ENCODE measurements around the gene FILIP1L. TPM values are rescaled to one million over a fixed set of nuclear protein-coding genes. Genes with fewer than 3 reads are reported as not detected.
"Not testable (repeated sequence)": the region's sequence is repeated elsewhere in the genome, so short reads cannot be mapped to it uniquely, and the experiment has no call there.

The FILIP1L gene
- total RNA-seq, 1 donor from 2014 or later, result 36.3 TPM

DNA sequence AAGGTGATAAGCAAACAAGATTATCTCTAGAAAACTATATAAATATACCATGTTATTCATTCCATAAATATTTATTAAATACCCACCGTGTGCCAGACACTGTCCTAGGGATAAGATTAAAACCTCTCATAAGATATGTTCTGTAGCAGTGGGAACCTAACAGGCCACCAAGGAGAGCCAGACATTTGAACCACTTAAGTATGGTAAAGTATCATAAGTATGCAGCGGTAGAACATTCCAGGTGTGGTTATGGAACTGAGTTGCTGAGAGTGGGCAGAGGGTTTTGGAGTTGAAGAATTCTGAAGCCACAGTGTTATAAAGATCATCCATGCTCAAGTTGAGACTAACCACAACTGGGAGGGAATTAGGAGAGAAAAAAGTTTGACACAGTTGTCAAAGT lies 14.7 kb downstream of the FILIP1L start:
- DNase-seq (ENCODE audit: low read depth in 2 of 2), result no peak

DNA sequence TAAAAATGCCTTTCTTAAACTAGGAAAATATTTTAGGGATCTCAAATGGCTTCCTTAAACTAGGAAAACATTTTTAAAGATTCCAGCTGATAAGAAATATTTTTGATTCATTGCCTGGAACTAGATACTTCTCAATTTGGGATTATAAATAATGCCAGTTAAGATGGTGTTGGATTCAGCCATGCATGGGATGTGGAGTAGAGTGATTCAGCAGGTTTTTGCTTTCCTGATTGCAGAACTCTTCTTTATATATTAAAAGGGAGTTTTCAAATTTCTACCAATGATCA lies 15.6 kb downstream of the FILIP1L start:
- no peak for DNase-seq (ENCODE audit: low read depth in 2 of 2)

DNA sequence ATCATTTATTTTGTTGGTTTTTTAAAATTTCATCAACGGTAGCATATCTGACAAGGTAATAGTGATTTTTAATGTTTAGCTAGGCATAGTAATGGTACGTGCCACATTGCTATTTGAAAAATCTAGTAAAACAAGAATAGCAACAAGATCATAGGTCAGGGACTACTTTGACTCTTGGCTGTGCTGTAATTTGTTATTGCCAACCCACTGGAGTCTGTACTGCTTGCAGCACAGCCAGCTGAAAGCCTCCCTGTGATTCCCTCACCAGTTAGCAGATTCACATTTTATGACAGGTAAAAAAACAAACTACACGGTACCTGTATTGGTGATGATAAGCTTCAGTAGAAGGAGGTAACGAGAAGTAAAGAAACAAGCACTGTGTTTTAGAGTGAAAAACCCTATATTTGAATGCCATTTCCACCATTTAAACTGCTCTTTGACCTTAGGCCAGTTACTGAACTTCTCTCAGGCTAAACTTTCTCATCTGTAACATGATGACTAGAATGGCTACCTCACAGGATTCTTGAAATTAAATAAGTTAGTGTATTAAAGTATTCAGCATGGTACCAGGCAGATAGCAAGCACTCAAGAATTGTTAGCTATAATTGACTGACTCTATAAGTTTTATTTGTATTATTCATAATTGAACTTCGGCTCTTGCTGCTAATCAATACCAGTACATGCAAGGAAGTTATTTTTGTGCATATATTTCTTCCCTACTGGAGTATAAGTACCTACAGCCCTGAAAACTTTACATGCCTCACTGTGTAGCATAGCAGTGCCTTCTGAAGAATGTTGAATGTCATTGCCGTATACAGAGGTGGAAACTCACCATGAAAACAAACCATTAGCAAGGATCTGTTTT lies 16.1 kb downstream of the FILIP1L start:
- peak in 1 of 2 donors; percentile 72 for DNase-seq (ENCODE audit: low read depth in 2 of 2)

DNA sequence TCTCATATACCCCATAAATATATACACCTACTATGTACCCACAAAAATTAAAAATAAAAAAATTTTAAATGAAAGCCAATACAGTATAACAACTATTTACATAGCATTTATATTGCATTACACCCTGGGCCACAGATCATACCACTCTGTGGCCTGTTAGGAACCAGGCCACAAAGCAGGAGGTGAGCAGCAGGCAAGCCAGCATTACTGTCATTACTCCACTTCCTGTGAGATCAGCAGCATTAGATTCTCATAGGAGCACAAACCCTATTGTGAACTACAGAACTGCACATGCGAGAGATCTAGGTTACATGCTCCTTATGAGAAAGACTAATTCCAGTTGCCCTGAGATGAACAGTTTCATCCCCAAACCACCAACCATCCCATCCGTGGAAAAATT lies 17.4 kb downstream of the FILIP1L start:
- peak; percentile 19 to 26 for DNase-seq (ENCODE audit: low read depth in 2 of 2)

DNA sequence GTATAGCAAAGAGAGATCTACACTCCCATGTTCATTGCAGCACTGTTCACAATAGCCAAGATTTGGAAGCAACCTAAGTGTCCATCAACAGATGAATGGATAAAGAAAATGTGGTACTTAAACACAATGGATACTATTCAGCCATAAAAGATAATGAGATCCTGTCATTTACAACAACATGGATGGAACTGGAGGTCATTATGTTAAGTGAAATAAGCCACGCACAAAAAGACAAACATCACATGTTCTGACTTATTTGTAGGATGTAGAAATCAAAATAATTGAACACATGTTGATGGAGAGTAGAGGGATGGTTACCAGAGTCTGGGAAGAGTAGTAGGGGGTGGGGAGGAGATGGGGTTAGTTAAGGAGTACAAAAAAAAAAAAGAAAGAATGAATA lies 18.0 kb downstream of the FILIP1L start:
- DNase-seq (ENCODE audit: low read depth in 2 of 2), result not testable (repeated sequence)

DNA sequence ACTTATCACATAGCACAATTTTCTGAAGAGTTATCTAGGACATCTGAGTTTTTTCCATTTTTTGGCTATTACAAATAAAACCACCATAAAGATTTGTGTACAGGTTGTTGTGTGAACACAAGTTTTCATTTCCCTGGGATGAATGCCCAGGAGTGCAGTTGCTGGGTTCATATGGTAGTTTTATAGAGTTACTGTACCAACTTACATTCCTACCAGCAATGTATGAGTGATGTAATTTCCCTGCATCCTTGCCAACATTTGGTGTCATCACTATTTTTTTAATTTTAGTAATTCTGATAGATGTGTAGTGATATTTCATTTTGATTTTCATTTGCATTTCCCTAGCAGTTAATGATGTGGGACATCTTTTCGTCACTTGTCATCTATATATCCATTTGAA lies 20.5 kb downstream of the FILIP1L start:
- peak; percentile 55 to 74 for DNase-seq (ENCODE audit: low read depth in 2 of 2)

DNA sequence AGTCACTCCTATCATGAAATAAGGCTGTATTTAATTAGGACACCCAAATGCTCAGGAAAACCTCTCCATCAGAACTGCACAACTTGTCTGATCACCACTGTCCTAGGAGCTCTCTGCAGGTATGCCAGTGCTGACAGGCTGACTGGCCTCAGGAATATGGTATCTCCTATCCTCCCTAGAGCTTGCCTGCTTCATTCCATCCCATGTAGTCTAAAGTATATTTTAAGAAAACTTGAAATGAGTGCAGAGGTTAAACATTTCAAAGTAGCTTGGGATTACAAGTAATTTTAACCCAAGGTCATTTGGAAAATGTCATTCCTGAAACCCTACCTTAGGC lies 23.7 kb downstream of the FILIP1L start:
- DNase-seq (ENCODE audit: low read depth in 2 of 2), result no peak

DNA sequence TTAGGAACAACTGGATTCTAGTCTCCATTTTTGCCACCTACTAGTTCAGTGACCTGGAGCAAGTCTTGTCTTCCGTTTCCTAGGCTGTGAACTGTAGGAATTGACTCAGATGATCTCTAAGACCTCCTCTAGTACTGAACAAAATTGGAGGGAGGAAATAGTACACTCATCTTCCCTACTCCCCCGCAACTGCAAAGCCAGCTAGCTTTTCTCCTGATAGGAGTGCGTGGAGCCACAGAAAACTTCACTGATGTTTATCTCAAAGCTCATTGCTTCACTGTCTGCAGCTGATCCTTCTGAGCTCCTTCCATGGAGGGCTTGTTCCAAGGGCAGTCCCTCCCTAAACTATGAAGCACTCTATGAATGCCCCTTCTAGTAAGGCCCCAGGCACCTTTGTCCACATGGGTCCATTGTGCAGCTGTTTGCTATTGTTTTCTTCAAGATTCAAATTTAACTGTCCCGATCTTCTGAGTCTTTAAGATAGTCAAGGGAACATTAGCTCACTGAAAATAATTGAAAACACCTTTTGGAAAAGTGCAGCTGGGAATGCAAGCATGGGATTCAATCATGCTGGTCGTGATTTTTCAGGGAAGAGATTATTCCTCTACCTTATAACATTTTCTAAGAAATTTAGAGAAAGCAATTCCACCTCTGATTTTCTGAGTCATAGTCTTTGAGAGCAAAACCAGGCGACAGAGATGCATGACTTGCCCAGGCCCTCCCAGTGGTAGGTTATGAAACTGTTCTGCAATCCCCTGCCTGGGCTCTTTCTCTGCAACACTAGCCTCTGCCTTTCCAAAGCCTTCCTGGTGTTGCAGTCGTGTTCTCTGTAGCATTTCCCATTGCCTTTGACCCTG lies 24.3 kb downstream of the FILIP1L start:
- DNase-seq (ENCODE audit: low read depth in 2 of 2), result peak; percentile 41 to 64

DNA sequence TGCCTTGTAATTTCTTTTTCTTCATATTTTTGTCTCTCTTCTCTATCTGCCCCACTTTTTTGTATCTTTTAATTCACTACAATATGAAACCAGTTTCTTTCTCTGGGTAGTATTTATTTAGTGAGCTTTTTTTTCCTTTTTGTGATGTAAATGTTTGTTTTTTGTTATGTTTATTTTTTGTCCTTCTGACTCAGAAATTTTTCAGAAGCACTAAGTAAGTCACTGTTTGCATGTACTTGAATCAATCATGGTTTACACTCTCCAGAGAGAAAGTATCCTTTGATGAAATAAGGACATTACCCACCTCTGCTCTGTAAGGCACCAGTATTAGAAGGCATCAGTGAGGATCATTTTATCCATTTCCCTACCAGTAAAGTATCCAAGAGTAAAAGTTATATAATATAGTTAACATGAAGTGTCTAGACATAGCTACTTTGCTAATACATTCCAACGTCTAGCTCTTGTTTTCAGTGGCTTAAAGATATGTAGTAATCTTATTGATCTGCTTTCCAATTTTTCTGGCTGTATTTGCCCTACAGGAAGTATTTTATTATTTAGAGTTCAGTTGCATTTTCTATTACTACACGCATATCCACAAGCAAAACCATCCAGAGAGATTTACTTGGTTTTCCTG lies 25.4 kb downstream of the FILIP1L start:
- DNase-seq (ENCODE audit: low read depth in 2 of 2), result no peak

DNA sequence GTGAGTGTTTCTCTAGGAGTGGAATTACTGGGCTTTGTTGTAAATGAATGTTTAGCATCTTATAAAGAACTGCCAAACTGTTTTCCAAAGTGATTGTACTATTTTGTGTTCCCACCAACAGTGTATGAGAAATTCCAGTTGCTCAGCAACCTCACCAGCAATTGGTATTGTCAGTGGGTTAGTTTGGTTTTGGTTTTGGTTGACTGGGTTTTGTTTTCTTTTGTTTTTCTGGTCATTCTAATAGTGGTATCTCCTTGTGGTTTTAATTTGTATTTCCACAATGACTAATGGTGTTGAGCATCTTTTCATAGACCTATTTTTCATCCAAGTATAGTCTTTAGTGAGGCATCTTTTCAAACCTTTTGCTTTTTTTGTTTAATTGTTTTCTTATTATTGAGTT lies 27.1 kb downstream of the FILIP1L start:
- peak; percentile 19 to 31 for DNase-seq (ENCODE audit: low read depth in 2 of 2)

DNA sequence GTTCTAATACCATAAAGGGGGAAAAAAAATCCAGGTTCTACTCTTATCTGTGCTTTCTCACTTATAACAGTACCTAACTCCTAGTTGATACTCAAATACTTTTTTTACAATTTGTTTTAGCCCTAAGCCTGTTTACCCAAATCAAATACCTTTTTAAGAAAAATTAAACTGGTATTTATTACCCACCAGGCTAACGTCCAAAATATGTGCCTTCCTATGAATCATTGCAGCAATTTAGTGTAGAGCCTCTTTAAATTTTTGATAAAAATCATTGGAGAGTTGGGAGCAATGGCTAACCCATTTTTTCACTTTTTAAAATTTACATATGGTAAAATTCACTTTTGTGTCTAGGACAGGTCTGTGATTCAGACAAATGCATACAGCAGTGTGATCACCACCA lies 27.9 kb downstream of the FILIP1L start:
- DNase-seq (ENCODE audit: low read depth in 2 of 2), result no peak

DNA sequence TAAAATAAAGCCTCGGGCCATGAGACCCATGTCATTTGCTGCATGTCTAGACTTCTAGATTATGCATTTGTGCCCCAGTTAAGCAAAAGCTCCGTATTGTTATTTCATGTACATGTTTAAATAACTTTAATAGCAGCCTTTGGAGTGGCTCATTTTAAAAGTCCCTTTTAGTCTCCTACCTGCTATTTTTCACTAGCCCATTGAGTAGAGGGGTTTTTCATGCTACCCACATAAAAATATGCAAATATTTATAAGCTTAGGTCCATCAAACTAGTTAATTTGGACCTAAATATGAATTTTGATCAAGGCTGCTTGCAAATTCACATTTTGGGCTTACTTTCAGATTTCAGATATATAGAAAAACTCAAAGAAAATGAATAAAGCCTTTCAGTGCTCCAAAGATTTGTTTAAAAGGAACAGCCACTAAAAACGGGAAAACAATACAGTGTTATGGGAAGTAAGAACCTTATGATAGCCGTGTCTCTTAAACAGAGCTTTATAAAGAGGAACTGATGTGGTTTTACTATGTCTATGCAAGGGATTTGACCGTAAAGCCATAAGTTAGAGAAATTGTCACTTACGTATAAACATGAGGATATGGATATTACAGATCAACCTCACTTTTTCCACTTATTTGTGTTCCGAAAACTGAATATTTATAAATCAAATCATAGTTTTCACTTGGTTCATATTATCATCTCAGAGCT lies 30.0 kb downstream of the FILIP1L start:
- no peak for DNase-seq (ENCODE audit: low read depth in 2 of 2)

DNA sequence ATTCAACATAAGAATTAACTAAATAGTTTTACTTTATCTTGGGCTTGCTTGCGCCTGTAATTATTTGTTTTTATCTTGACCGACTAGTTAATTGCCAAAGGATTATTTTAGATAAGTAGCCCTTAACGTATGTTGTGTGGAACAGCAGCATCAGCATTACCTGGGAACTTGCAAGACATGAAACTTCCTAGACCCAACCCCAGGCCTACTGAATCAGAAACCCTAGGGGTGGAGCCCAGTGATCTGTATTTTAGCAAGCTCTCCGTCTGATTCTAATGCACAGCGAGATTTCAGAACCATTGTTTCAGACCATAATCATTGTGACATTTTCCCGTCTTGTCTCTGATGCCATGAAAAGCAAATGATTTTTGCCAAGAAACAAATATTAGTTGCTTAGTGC lies 31.1 kb downstream of the FILIP1L start:
- DNase-seq (ENCODE audit: low read depth in 2 of 2), result no peak

DNA sequence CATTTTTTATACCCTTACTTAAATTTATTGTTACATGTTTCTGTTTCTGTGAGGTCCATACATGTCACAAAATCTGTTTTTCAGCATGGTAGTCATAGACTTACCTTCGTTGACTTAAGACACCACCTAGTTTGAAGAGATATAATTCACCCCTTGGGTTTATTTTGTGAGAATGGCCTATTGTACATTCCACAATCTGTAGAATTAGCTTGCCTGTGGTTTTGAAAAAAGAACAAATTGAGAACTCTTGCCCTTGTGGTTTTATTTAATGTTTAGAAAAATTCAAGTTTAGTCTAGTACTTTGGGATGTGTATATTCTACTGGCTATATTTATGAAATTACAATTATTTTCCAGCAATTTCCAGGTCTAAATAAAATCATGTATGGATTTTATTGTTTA lies 31.6 kb downstream of the FILIP1L start:
- no peak for DNase-seq (ENCODE audit: low read depth in 2 of 2)

DNA sequence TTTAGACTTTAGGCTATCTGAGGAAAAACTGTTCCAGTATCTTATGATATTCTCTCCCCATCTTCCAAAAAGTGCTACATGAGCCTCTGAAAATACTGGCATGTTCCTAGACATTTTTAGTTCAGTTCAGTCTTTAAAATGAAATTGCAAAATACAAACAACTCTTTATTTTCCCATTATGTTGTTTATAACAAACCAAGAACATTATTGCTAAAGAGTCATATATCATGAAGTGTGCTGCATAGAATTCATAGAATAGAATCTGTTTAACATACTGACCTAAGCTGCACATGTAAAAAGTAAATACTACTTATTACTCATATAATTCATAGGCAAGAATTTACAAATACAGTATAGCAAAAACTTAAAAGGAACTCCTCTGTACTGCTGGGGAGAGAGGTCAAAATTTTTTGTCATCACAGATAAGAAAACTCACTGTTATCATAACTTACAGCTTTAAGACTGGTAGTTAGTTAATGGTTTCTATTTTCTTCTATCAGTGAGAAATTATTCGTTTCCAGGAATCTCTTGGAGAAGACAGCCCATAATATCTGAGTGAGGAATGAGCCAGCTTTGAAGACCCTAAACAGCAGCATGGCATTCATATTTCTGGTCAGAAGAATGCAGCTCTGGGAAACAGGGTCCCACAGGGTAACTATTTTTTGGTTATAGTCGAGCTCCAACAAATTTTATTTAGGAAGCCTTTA lies 32.2 kb downstream of the FILIP1L start:
- no peak for DNase-seq (ENCODE audit: low read depth in 2 of 2)

DNA sequence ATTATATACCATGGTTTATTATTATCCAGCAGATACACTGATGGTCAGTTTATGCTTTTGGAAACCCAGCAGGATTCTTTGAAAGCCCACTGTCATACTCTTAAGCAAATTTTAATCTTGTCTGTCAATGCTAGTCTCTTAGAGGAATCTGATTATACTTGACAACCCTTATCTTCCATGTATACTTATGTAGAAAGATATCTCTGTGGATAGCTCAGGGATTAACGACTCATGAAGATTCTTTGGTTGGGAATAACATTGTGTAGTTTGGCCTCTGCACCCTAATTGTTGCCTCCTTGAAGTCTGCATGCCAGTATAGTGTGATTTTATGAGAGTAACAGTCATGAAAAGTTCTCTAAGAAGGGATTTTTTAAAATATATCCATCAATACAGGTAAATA lies 33.0 kb downstream of the FILIP1L start:
- DNase-seq (ENCODE audit: low read depth in 2 of 2), result no peak

DNA sequence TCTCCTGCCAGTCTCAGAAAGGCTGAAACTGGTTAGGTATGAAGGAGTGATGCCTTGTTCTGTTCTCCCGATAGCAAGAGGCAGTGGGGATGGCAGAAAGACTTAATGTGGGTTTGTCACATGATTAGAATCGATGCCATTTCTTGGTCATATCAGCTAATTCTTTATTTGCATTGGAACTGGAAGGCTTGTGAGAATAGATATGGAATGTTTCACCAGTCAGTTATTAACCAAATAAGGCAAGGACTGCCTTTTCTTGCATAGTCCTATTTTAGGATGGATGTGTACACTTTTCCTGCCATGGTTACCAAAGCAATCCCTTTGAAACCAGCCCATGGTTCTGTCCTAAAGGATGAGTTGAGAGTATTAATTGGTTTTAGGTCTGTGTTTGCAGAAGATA lies 33.7 kb downstream of the FILIP1L start:
- no peak for DNase-seq (ENCODE audit: low read depth in 2 of 2)

DNA sequence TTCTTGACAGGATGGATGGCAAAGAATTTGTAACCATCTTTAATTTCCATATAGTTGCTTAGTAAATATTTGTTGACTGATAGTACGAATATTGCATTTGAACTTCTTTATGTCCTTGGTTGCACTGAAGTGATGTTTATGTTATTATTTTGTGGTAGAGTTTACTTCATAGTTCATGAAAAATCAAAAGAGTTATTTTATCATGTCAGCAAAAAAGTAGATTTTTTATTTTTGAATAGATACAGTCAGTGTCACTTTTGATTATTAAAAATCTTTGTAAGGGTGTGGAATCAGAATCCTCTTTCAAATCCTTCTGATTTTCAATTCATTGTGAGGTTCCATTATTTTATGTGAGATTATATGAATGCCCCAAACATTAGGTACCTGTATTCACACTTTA lies 35.0 kb downstream of the FILIP1L start:
- DNase-seq (ENCODE audit: low read depth in 2 of 2), result no peak

DNA sequence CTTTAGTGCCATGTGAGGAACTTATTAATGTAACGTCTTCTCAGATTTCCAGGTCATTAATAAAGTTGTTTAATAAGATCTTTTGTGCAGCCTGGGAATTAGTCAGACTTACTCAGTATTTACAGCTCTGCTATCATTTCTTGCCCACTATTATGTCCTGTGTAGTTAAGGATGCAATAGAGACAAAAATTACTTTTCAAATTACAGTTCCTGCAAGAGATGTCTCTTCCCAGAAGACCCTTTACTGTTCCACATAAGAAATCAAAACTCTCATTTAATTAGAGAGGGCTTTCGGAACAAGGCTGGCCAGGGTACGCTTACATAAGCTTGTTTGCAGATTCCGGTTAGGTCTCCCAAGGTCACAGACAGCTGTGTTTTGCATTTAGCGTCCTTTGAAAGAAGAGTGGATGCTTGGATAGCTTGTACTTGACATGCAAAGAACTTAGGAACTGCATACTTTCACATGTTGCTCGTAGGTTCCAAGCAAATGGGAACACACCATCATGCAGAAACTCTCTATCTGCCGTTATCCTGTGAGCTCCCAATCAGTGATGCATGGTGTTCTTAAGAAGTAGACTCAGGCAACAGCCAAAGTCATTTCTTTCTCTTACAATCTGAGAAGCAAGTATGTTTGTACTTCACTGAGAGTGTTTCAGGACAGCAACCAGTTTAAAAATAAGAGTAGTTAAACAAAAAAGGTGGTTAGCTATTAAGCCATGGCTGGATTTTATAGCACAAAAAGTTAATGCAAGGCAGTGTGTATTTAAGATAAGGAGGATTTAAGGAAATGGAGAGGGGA lies 37.4 kb downstream of the FILIP1L start:
- DNase-seq (ENCODE audit: low read depth in 2 of 2), result no peak
